ENCODE data around the gene GLRX5. TPM values are rescaled to one million over a fixed set of nuclear protein-coding genes. Genes with fewer than 3 reads are reported as not detected.

GLRX5 gene
- 85.0 TPM for total RNA-seq
- long read RNA-seq, transcript GLRX5-201 (2 exons, 1,564 nt) = major isoform, 196 of 201 reads
- long read RNA-seq, partial matches to known transcripts = 3 of 201 reads
- long read RNA-seq, other reads (novel, unspliced or antisense) = 2 of 201 reads

DNA sequence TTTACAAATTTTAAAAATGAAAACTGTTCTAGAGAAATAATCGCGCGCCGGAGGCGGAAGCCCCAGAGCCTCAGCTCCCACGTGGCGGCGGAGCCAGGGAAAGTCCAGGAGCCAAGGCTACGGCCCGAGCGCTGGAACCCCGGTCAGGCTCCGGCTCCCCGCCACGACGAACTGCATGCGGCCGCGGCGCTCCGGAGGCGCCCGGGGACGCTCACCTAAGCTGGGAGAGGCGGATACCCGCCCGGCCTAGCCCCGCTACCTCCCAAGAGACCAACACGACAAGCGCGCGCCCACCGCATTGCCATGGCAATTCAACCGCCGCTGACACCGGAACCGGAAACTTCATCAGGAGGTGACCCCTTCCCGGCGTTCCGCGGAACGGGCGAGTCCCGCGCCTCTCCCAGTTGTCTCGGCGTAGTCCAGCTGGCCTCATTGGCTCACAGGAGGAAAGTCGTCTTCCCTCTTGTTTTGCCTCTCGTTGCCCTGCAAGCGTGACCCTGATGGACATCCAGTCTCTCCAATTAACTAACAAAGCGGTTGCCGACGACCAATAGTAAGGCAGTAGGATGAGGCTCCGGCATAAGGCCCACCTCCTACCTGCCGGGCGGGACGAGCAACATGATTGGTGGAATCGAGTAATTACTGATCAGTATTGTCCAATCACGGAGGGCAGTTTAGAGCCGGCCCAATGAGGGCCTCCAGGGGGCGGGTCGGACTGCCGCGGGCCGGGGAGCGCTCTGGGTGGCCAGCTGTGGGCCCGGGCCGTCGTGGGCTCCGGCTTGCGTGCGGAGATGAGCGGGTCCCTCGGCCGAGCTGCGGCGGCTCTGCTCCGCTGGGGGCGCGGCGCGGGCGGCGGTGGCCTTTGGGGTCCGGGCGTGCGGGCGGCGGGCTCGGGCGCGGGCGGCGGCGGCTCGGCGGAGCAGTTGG, at the start of gene GLRX5:
GLRX5 (plus strand) TSS at position 752 of the 927 bp plus-strand sequence; CDS start at position 792, 40 bp downstream.
- H3K4me1 ChIP-seq = peaks cover 87% of the 10 kb centered on the region
- no peaks in the 10 kb centered on the region for H3K36me3 ChIP-seq
- no peaks in the 10 kb centered on the region for H3K27me3 ChIP-seq (ENCODE audit: low read depth)
- H3K9me3 ChIP-seq (replicated peaks) = no peaks in the 10 kb centered on the region
- peak within 1 kb of the TSS; percentile 87 for H3K27ac ChIP-seq (replicated peaks)
- peak within 1 kb of the TSS; percentile 95 for H3K4me3 ChIP-seq
- intact Hi-C loops (cut with micrococcal nuclease) = no loop called here
- DNase-seq = peak; percentile 97
- TF ChIP-seq, protein P1, sequence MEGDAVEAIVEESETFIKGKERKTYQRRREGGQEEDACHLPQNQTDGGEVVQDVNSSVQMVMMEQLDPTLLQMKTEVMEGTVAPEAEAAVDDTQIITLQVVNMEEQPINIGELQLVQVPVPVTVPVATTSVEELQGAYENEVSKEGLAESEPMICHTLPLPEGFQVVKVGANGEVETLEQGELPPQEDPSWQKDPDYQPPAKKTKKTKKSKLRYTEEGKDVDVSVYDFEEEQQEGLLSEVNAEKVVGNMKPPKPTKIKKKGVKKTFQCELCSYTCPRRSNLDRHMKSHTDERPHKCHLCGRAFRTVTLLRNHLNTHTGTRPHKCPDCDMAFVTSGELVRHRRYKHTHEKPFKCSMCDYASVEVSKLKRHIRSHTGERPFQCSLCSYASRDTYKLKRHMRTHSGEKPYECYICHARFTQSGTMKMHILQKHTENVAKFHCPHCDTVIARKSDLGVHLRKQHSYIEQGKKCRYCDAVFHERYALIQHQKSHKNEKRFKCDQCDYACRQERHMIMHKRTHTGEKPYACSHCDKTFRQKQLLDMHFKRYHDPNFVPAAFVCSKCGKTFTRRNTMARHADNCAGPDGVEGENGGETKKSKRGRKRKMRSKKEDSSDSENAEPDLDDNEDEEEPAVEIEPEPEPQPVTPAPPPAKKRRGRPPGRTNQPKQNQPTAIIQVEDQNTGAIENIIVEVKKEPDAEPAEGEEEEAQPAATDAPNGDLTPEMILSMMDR (IDR thresholded peaks at IDR 0.05; ENCODE audit: borderline replicate concordance) = no peak

DNA sequence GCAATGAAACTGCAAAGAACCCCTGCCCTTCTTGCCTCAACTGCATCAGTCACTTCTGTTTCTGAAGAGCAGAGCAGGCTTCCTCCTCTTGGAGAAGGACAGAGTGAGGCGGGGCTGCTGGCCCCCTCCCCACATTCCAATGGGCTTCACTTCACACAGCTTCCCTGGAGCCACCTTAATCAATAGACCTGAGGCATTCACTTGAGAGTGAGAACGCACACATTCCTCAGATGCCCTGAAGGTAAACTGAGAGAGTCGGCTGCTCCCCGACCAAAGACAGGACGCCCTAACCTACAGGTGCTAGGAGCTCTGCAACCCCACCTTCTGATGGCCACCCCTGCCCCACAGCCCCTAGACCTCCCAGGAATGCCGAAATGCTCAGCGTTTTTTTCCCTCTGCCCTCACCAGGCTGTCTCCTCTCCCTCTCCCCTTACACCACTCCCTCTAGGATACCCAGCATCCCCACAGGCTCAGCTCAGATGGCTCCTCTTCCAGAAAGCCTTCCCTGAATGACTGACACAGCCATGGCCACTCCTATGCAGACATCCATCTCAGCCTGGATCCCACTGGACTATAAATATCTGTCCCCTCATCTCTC, 49.5 kb upstream of the GLRX5 start:
- Histone ChIP-seq H3K27me3 (ENCODE audit: low read depth) (no peaks in the 10 kb centered on the region), H3K36me3 (no peaks in the 10 kb centered on the region), H3K9me3 (replicated peaks) (no peaks in the 10 kb centered on the region), H3K27ac (replicated peaks) (no peak overlapping the region), H3K4me1 (peaks cover 83% of the 10 kb centered on the region), H3K4me3 (no peak overlapping the region)
- DNase-seq = no peak
- intact Hi-C loops (cut with micrococcal nuclease) = no loop called here
- TF ChIP-seq, protein P1 (IDR thresholded peaks at IDR 0.05; ENCODE audit: borderline replicate concordance) = no peak

DNA sequence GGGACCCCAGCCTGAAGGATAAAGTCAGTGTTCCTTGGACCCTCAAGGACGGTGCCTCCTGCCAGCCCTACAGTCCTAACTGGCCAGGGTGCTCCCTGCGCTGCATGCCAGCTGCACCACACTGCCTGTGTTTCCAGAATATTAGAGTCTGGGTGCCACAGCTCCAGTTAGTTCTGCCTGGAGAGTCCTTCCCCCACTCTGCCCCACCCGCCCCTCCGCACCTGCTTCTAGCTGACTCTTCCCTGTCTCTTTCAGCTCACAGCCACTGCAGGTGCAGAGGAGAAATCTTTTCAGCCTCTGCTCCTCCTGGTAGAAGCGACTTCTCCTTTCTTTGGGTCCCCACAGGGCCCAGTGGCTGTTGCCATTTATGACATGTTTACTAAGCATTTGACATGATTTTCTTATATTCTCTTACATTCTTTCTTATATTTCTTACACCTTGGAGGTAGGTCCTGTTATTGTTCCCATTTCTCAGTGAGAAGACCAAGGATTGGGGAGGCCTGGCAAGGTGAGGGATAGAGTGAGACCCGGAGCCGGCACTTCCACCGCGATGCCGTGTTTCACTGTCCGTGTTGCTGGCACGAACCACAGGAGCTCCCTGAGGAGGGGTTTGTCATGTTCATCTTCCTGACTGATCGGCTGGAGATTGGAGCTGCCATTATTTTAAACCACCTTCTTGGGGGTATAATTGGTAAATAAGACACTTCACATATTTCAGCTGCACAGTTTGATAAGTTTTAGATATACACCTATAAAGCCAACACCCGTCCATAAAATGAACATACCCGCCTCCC, 47.8 kb upstream of the GLRX5 start:
- no peaks in the 10 kb centered on the region for H3K27me3 ChIP-seq (ENCODE audit: low read depth)
- intact Hi-C loops (cut with micrococcal nuclease) = no loop called here
- no peak for DNase-seq
- H3K36me3 ChIP-seq = no peaks in the 10 kb centered on the region
- H3K9me3 ChIP-seq (replicated peaks) = no peaks in the 10 kb centered on the region
- TF ChIP-seq, protein P1 (IDR thresholded peaks at IDR 0.05; ENCODE audit: borderline replicate concordance) = no peak
- H3K27ac ChIP-seq (replicated peaks) = no peak overlapping the region
- no peak overlapping the region for H3K4me3 ChIP-seq
- H3K4me1 ChIP-seq = peaks cover 77% of the 10 kb centered on the region

DNA sequence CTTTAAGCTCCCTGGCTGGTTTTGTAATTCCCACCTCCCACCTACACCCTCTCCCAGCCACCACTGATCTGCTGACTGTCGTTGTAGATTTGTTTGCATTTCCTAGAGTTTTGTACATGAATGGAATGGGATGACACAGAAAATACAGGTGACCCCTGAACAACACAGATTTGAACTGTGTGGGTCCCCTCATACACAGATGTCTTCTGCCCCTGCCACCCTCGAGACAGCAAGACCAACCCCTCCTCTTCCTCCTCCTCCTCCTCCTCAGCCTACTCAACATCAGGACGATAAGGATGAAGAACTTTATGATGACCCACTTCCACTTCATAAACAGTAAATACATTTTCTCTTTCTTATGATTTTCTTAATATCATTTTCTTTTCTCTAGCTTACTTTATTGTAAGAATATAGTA, 47.2 kb upstream of the GLRX5 start:
- TF ChIP-seq, protein P1 (IDR thresholded peaks at IDR 0.05; ENCODE audit: borderline replicate concordance) = no peak
- intact Hi-C loops (cut with micrococcal nuclease) = no loop called here
- peaks cover 71% of the 10 kb centered on the region for H3K4me1 ChIP-seq
- H3K27ac ChIP-seq (replicated peaks) = no peak overlapping the region
- H3K27me3 ChIP-seq (ENCODE audit: low read depth) = no peaks in the 10 kb centered on the region
- H3K9me3 ChIP-seq (replicated peaks) = no peaks in the 10 kb centered on the region
- no peak overlapping the region for H3K4me3 ChIP-seq
- H3K36me3 ChIP-seq = no peaks in the 10 kb centered on the region
- DNase-seq = no peak

Measured in left ventricle myocardium inferior (tissue), 1 donor.